Keratinocyte (primary cell): ENCODE results near the gene PGPEP1. TPM values are rescaled to one million over a fixed set of nuclear protein-coding genes. Genes with fewer than 3 reads are reported as not detected.

Source experiments
- DNase-seq: peaks from one replicate; pipeline ENCODE4 v3.0.0-alpha.2; 2011; ENCODE audit warnings: low read depth, missing footprints, low spot score
- FAIRE-seq: peaks from 2 replicates; lab custom pipeline; 2011; peaks lifted over from hg19 to GRCh38; lab: Jason Lieb, UNC
- H2AFZ ChIP-seq: 2 replicates; pipeline ENCODE4 v1.6.0; 2012; ENCODE audit warnings: low read length, control low read depth, inconsistent platforms; ENCODE audit not compliant: control insufficient read depth
- H3K27ac ChIP-seq: 2 replicates; pipeline ENCODE4 v1.5.1; 2011; ENCODE audit warnings: low read length; ENCODE audit not compliant: control insufficient read depth, insufficient read depth
- H3K27me3 ChIP-seq: 3 replicates; pipeline ENCODE4 v1.6.0; 2011; ENCODE audit warnings: low read length; ENCODE audit not compliant: control insufficient read depth, insufficient read depth; ENCODE audit errors: extremely low read depth
- H3K36me3 ChIP-seq, 2 experiments: 2 replicates in 1 of 2; 3 replicates in 1 of 2; pipeline ENCODE4 v1.5.1; 2011; ENCODE audit warnings: low read length in 2 of 2, mild to moderate bottlenecking in 1 of 2; ENCODE audit not compliant: control insufficient read depth in 2 of 2, insufficient read depth in 2 of 2; ENCODE audit errors: extremely low read depth in 1 of 2
- H3K4me1 ChIP-seq: 3 replicates; pipeline ENCODE4 v1.5.1; 2011; ENCODE audit warnings: low read length; ENCODE audit not compliant: control insufficient read depth, insufficient read depth; ENCODE audit errors: extremely low read depth
- H3K4me2 ChIP-seq: 3 replicates; pipeline ENCODE4 v1.6.0; 2011; ENCODE audit warnings: low read depth, low read length; ENCODE audit not compliant: control insufficient read depth, insufficient read depth; ENCODE audit errors: extremely low read depth
- H3K4me3 ChIP-seq, 3 experiments: fragments of 200-600 bp in 1 of 3; sonication (generic) in 1 of 3; 2 replicates in 2 of 3; 3 replicates in 1 of 3; pipeline ENCODE4 v1.5.1; 2011 to 2016; ENCODE audit warnings: low read length in 3 of 3, mild to moderate bottlenecking in 3 of 3, control low read depth in 2 of 3, inconsistent platforms in 1 of 3, low read depth in 1 of 3, mixed read lengths in 1 of 3, mixed run types in 1 of 3, moderate library complexity in 1 of 3; ENCODE audit not compliant: control insufficient read depth in 2 of 3, insufficient read depth in 2 of 3; ENCODE audit errors: extremely low read depth in 1 of 3
- H3K79me2 ChIP-seq: 2 replicates; pipeline ENCODE4 v1.6.0; 2012; ENCODE audit warnings: low read length; ENCODE audit not compliant: control insufficient read depth, insufficient read depth
- H3K9ac ChIP-seq: 3 replicates; pipeline ENCODE4 v1.6.0; 2011; ENCODE audit warnings: low read length; ENCODE audit not compliant: control insufficient read depth, insufficient read depth; ENCODE audit errors: extremely low read depth
- H3K9me1 ChIP-seq: 3 replicates; pipeline ENCODE4 v1.6.0; 2011; ENCODE audit warnings: low read length; ENCODE audit not compliant: control insufficient read depth, insufficient read depth; ENCODE audit errors: extremely low read depth
- H3K9me3 ChIP-seq: 2 replicates; pipeline ENCODE4 v1.5.1; 2012; ENCODE audit warnings: low read depth, low read length; ENCODE audit not compliant: control insufficient read depth
- H4K20me1 ChIP-seq: 3 replicates; pipeline ENCODE4 v1.6.0; 2011; ENCODE audit warnings: low read length; ENCODE audit not compliant: control insufficient read depth, insufficient read depth; ENCODE audit errors: extremely low read depth
- EZH2 ChIP-seq: IDR thresholded peaks from one replicate; pipeline ENCODE4 v1.6.1; 2012; ENCODE audit warnings: inconsistent platforms, mild to moderate bottlenecking, low read length, moderate library complexity
- dilution Hi-C: fragments of 300-500 bp; cut with MboI; formaldehyde crosslinking; loops from one replicate; pipeline ENCODE4 v1.7.0; 2020; ENCODE audit warnings: low sequenced_read_pairs; ENCODE audit not compliant: extremely low pct_ligation_motif_present
- polyA plus RNA-seq, 5 experiments: library from polyadenylated mRNA; depleted of rRNA in 3 of 5; stranded (reverse) in 3 of 5; stranded (forward) in 1 of 5; unstranded in 1 of 5; fragments of >200 nt; gene quantifications; 1 replicate in 1 of 5; 2 replicates in 3 of 5; 3 replicates in 1 of 5; pipeline versions ENCODE4 v1.2.1 to v1.2.3, GENCODE V29; 2011 to 2012; ENCODE audit warnings: missing spikeins in 2 of 5, low read depth in 1 of 5, low replicate concordance in 1 of 5
- TF ChIP-seq, protein P1 (sequence below), 3 experiments: IDR thresholded peaks in 1 of 3; conservative IDR thresholded peaks in 1 of 3; optimal IDR thresholded peaks in 1 of 3; 2 replicates in 2 of 3; 3 replicates in 1 of 3; pipeline versions ENCODE3 to v1.5.1; 2011; ENCODE audit warnings: low read length in 3 of 3, mild to moderate bottlenecking in 3 of 3, moderate library complexity in 2 of 3, control low read depth in 1 of 3, inconsistent platforms in 1 of 3; ENCODE audit not compliant: insufficient read depth in 2 of 3; ENCODE audit errors: extremely low read depth in 1 of 3

Gene PGPEP1
- polyA plus RNA-seq, 1 donor (not counting 4 experiments of a cell fraction or from before 2014, with no cell fraction given): 5.6 TPM

DNA sequence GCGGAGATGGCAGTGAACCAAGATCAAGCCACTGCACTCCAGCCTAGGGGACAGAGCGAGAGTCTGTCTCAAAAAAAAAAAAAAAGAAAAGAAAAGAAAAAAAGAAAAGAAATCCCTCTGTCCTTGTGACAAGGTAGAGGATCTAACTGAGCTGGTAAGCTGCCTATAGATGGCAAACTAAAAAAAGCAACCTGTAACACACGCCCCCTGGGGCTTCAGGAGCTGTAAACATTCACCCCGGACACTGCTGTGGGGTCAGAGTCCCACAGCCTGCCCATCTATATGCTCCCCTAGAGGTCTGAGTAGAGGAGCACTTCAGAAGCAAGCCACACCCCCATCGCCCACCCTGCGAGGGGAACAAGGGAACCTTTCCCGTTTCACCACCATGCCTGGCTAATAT lies 4.3 kb upstream of the PGPEP1 start:
- Histone ChIP-seq H3K79me2 (no peaks in the 10 kb centered on the region), H4K20me1 (no peaks in the 10 kb centered on the region), H3K27me3 (no peaks in the 10 kb centered on the region), H2AFZ (no peak overlapping the region), H3K4me2 (no peak overlapping the region), H3K4me3 (no peak overlapping the region), H3K9me3 (no peaks in the 10 kb centered on the region), H3K9ac (no peak overlapping the region), H3K4me1 (peaks cover 10% of the 10 kb centered on the region), H3K27ac (no peak overlapping the region), H3K9me1 (no peaks in the 10 kb centered on the region), H3K36me3 (no peaks in the 10 kb centered on the region)
- TF ChIP-seq EZH2: no peak
- TF ChIP-seq, protein P1, sequence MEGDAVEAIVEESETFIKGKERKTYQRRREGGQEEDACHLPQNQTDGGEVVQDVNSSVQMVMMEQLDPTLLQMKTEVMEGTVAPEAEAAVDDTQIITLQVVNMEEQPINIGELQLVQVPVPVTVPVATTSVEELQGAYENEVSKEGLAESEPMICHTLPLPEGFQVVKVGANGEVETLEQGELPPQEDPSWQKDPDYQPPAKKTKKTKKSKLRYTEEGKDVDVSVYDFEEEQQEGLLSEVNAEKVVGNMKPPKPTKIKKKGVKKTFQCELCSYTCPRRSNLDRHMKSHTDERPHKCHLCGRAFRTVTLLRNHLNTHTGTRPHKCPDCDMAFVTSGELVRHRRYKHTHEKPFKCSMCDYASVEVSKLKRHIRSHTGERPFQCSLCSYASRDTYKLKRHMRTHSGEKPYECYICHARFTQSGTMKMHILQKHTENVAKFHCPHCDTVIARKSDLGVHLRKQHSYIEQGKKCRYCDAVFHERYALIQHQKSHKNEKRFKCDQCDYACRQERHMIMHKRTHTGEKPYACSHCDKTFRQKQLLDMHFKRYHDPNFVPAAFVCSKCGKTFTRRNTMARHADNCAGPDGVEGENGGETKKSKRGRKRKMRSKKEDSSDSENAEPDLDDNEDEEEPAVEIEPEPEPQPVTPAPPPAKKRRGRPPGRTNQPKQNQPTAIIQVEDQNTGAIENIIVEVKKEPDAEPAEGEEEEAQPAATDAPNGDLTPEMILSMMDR (optimal IDR thresholded peaks at IDR 0.05 in 1 of 3, IDR thresholded peaks at IDR 0.05 in 1 of 3, conservative IDR thresholded peaks at IDR 0.05 in 1 of 3; ENCODE audit: extremely low read depth in 1 of 3, insufficient read depth in 2 of 3, low read length in 3 of 3): no peak
- dilution Hi-C loops: no loop called here
- DNase-seq (no peak), FAIRE-seq (no peak)

DNA sequence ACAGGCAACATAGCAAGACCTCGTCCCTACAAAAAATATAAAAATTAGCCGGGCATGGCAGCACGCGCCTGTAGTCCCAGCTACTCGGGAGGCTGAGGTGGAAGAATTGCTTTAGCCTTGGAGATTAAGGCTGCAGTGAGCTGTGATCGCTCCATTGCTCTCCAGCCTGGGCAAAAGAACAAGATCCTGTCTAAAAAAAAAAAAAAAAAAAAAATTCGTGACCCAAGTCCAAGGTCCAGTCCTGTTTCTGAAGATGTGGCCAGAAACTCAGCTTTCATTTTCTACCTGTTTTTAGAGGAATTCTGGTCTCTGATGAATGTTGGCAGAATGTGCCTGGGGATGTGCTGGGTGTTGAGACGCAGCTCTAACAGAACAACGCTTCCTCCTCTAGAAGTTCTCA lies 1.9 kb upstream of the PGPEP1 start:
- no peak for DNase-seq
- no peak overlapping the region for H2AFZ ChIP-seq
- no peak for FAIRE-seq
- no peak overlapping the region for H3K9ac ChIP-seq
- H3K9me3 ChIP-seq: no peaks in the 10 kb centered on the region
- H3K4me1 ChIP-seq: peaks cover 14% of the 10 kb centered on the region
- TF ChIP-seq, protein P1 (optimal IDR thresholded peaks at IDR 0.05 in 1 of 3, IDR thresholded peaks at IDR 0.05 in 1 of 3, conservative IDR thresholded peaks at IDR 0.05 in 1 of 3; ENCODE audit: extremely low read depth in 1 of 3, insufficient read depth in 2 of 3, low read length in 3 of 3): no peak
- no peak for TF ChIP-seq EZH2
- H3K9me1 ChIP-seq: no peaks in the 10 kb centered on the region
- H3K4me2 ChIP-seq: no peak overlapping the region
- no peaks in the 10 kb centered on the region for H3K79me2 ChIP-seq
- H3K4me3 ChIP-seq: no peak overlapping the region
- dilution Hi-C loops: no loop called here
- H4K20me1 ChIP-seq: no peaks in the 10 kb centered on the region
- no peak overlapping the region for H3K27ac ChIP-seq
- no peaks in the 10 kb centered on the region for H3K27me3 ChIP-seq
- no peaks in the 10 kb centered on the region for H3K36me3 ChIP-seq
